ENCODE measurements around the gene OPHN1. TPM values are rescaled to one million over a fixed set of nuclear protein-coding genes. Genes with fewer than 3 reads are reported as not detected.
"Not testable (repeated sequence)": the region's sequence is repeated elsewhere in the genome, so short reads cannot be mapped to it uniquely, and the experiment has no call there.

OPHN1 gene
- total RNA-seq, 2 experiments from 2014 or later: 0.05 to 0.13 TPM

DNA sequence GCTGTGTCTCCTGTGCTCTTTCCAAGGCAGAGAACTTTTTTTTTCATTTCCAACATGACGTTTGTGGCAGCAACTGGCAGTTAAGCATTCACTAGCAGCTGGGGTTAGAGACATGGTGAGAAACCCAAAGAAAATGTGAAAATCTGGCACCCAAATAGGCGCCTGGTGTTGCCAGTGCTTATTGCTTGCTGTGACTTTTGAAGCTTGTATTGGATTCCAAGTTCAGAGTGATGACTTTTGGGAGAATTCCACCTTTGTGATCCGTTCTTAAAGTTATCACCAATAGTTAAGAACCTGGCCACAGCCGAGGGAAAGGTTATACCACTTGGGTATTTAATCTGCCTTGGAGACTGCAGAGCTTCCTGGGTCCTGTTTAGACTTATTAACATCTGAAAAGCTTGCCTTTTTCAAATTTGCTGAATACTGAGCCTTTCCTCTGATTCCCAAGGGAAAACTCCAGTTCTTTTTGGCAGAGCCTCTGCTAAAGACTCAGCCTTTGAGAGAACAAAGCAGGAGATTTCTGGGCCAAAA is 101.0 kb downstream of the OPHN1 start:
- H3K4me3 Mint-ChIP-seq: no peak overlapping the region
- no peaks in the 10 kb centered on the region for H3K27me3 Mint-ChIP-seq (ENCODE audit: low read depth)
- ChIA-PET POLR2A (no interaction called here), CTCF (no interaction called here)
- H3K27ac Mint-ChIP-seq: no peak overlapping the region
- H3K36me3 Mint-ChIP-seq (ENCODE audit: low read depth): no peaks in the 10 kb centered on the region
- no peaks in the 10 kb centered on the region for H3K9me3 Mint-ChIP-seq (ENCODE audit: insufficient read depth)
- ATAC-seq: no peak
- H3K4me1 Mint-ChIP-seq (ENCODE audit: low read depth): no peaks in the 10 kb centered on the region
- DNase-seq: no peak

- DNase-seq; H3K4me3 Mint-ChIP-seq; H3K27me3 Mint-ChIP-seq (ENCODE audit: low read depth); H3K9me3 Mint-ChIP-seq (ENCODE audit: insufficient read depth); H3K27ac Mint-ChIP-seq; CTCF ChIA-PET; H3K4me1 Mint-ChIP-seq (ENCODE audit: low read depth); POLR2A ChIA-PET; H3K36me3 Mint-ChIP-seq (ENCODE audit: low read depth); ATAC-seq: not testable (repeated sequence)
Measured at GRCh38 chrX:68326841-68327240, 106.5 kb downstream of the OPHN1 start.

DNA sequence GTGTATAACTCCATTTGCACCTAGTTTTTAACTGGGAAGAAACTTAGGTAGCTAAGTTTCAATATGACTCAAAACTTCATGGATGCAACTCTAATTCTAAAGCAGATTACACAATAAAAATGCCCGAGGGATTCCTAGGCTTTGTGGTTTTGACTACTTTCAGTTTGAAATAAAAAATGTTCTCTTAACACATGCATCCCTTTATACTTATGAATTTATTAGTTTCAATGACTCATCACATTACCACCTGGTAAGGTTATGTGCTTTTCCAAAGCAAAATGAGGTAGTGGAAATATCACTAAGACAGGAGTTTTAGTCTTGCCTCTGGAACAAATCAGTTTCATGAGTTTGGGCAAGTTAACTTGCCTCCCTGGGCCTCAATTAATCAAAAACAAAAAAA is 125.5 kb downstream of the OPHN1 start:
- ATAC-seq (no peak), DNase-seq (no peak)
- H3K36me3 Mint-ChIP-seq (ENCODE audit: low read depth): no peaks in the 10 kb centered on the region
- H3K4me3 Mint-ChIP-seq: no peak overlapping the region
- H3K4me1 Mint-ChIP-seq (ENCODE audit: low read depth): no peaks in the 10 kb centered on the region
- H3K27ac Mint-ChIP-seq: no peak overlapping the region
- H3K27me3 Mint-ChIP-seq (ENCODE audit: low read depth): no peaks in the 10 kb centered on the region
- H3K9me3 Mint-ChIP-seq (ENCODE audit: insufficient read depth): no peaks in the 10 kb centered on the region
- POLR2A ChIA-PET: no interaction called here
- CTCF ChIA-PET: no interaction called here

GRCh38 chrX:68304602-68305001 is 128.7 kb downstream of the OPHN1 start:
- no peak for DNase-seq
- H3K9me3 Mint-ChIP-seq (ENCODE audit: insufficient read depth): no peaks in the 10 kb centered on the region
- H3K27ac Mint-ChIP-seq: no peak overlapping the region
- ChIA-PET POLR2A (no interaction called here), CTCF (no interaction called here)
- H3K27me3 Mint-ChIP-seq (ENCODE audit: low read depth): no peaks in the 10 kb centered on the region
- H3K4me1 Mint-ChIP-seq (ENCODE audit: low read depth): no peaks in the 10 kb centered on the region
- H3K36me3 Mint-ChIP-seq (ENCODE audit: low read depth): no peaks in the 10 kb centered on the region
- ATAC-seq: no peak
- no peak overlapping the region for H3K4me3 Mint-ChIP-seq

GRCh38 chrX:68299898-68300297 is 133.4 kb downstream of the OPHN1 start:
- no peak for DNase-seq
- POLR2A ChIA-PET: no interaction called here
- Mint-ChIP-seq H3K4me3 (no peak overlapping the region), H3K36me3 (ENCODE audit: low read depth) (no peaks in the 10 kb centered on the region), H3K9me3 (ENCODE audit: insufficient read depth) (no peaks in the 10 kb centered on the region), H3K4me1 (ENCODE audit: low read depth) (no peaks in the 10 kb centered on the region), H3K27ac (no peak overlapping the region), H3K27me3 (ENCODE audit: low read depth) (no peaks in the 10 kb centered on the region)
- CTCF ChIA-PET: no interaction called here
- ATAC-seq: no peak

GRCh38 chrX:68292471-68292870 is 140.8 kb downstream of the OPHN1 start:
- H3K4me3 Mint-ChIP-seq: no peak overlapping the region
- no peaks in the 10 kb centered on the region for H3K9me3 Mint-ChIP-seq (ENCODE audit: insufficient read depth)
- no peak overlapping the region for H3K27ac Mint-ChIP-seq
- H3K27me3 Mint-ChIP-seq (ENCODE audit: low read depth): no peaks in the 10 kb centered on the region
- CTCF ChIA-PET: no interaction called here
- DNase-seq (no peak), ATAC-seq (no peak)
- H3K4me1 Mint-ChIP-seq (ENCODE audit: low read depth): no peaks in the 10 kb centered on the region
- POLR2A ChIA-PET: no interaction called here
- H3K36me3 Mint-ChIP-seq (ENCODE audit: low read depth): no peaks in the 10 kb centered on the region

GRCh38 chrX:68288127-68288526 is 145.2 kb downstream of the OPHN1 start:
- H3K36me3 Mint-ChIP-seq (ENCODE audit: low read depth): no peaks in the 10 kb centered on the region
- H3K27ac Mint-ChIP-seq: no peak overlapping the region
- ATAC-seq (no peak), DNase-seq (no peak)
- ChIA-PET POLR2A (no interaction called here), CTCF (no interaction called here)
- H3K27me3 Mint-ChIP-seq (ENCODE audit: low read depth): no peaks in the 10 kb centered on the region
- no peak overlapping the region for H3K4me3 Mint-ChIP-seq
- H3K9me3 Mint-ChIP-seq (ENCODE audit: insufficient read depth): no peaks in the 10 kb centered on the region
- peaks cover 4% of the 10 kb centered on the region for H3K4me1 Mint-ChIP-seq (ENCODE audit: low read depth)

DNA sequence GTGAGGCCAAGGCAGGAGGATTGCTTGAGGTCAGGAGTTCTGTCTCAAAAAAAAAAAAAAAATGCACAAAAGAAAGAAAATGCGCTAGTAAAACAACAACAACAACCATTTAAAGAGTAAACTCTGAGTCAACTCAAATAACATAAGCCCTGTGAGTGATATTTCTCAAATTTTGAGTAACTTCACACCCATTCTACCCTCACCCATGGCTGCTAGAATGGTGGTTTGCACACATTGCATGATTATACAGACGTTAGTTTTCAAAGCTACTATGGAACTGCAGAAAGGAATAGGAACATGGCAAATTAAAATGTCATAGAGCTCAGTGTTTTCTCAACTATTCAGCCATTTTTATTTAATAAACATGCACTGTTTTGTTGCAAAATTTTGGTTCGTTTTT is 145.9 kb downstream of the OPHN1 start:
- Mint-ChIP-seq H3K36me3 (ENCODE audit: low read depth) (no peaks in the 10 kb centered on the region), H3K27ac (no peak overlapping the region), H3K9me3 (ENCODE audit: insufficient read depth) (no peaks in the 10 kb centered on the region), H3K27me3 (ENCODE audit: low read depth) (no peaks in the 10 kb centered on the region), H3K4me1 (ENCODE audit: low read depth) (peaks cover 4% of the 10 kb centered on the region), H3K4me3 (no peak overlapping the region)
- CTCF ChIA-PET: no interaction called here
- POLR2A ChIA-PET: no interaction called here
- DNase-seq (no peak), ATAC-seq (no peak)

GRCh38 chrX:68286980-68287379 is 146.3 kb downstream of the OPHN1 start:
- Mint-ChIP-seq H3K9me3 (ENCODE audit: insufficient read depth) (no peaks in the 10 kb centered on the region), H3K4me1 (ENCODE audit: low read depth) (peaks cover 4% of the 10 kb centered on the region), H3K36me3 (ENCODE audit: low read depth) (no peaks in the 10 kb centered on the region), H3K27ac (no peak overlapping the region), H3K27me3 (ENCODE audit: low read depth) (no peaks in the 10 kb centered on the region), H3K4me3 (no peak overlapping the region)
- POLR2A ChIA-PET: no interaction called here
- no peak for ATAC-seq
- CTCF ChIA-PET: no interaction called here
- DNase-seq: no peak

DNA sequence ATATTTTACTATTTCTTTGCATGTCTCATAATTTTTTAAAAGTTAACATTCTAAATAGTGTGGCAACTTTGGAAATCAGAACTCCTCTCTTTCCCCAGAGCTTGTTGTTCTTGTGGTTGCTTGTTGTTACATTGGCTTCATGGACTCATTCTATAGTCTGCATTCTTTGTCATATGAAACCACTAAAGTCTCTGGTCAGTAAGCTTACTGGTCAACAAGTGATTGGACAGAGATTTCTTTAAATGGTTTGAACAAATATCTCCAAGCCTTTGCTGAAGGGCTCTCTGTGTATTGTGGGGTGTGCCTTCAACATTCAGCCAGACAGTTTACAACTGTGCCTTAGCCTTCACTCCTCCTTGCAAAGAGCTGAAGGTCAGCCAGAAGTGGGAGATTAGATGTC is 147.2 kb downstream of the OPHN1 start:
- POLR2A ChIA-PET: no interaction called here
- Mint-ChIP-seq H3K36me3 (ENCODE audit: low read depth) (no peaks in the 10 kb centered on the region), H3K27ac (no peak overlapping the region), H3K27me3 (ENCODE audit: low read depth) (no peaks in the 10 kb centered on the region), H3K4me1 (ENCODE audit: low read depth) (peaks cover 4% of the 10 kb centered on the region), H3K9me3 (ENCODE audit: insufficient read depth) (no peaks in the 10 kb centered on the region), H3K4me3 (no peak overlapping the region)
- CTCF ChIA-PET: no interaction called here
- ATAC-seq: no peak
- no peak for DNase-seq

DNA sequence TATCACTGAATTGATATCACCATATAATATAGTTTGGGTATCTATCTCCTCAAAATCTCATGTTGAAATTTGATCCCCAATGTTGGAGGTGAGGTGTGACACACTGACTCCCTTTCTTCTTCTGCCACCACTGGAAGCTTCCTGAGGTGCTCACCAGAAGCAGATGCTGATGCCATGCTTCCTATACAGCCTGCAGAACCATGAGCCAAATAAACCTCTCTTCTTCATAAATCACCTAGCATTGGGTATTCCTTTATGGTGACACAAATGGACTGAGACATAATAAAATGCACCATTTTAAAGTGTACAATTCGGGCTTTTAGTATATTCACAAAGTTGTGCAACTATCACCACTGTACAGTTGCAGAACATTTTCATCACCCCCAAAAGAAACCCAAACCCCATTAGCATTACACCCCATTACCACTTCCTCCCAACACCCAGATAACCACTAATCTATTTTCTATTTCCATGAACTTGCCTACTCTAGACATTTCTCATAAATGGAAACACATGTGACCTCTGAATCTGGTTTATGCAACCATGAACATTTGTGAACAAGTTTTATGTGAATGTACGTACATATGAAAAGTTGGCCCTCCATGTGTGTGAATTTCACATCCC is 148.9 kb downstream of the OPHN1 start:
- ATAC-seq (no peak), DNase-seq (no peak)
- Mint-ChIP-seq H3K4me3 (no peak overlapping the region), H3K27me3 (ENCODE audit: low read depth) (no peaks in the 10 kb centered on the region), H3K4me1 (ENCODE audit: low read depth) (peaks cover 4% of the 10 kb centered on the region), H3K27ac (no peak overlapping the region), H3K9me3 (ENCODE audit: insufficient read depth) (no peaks in the 10 kb centered on the region), H3K36me3 (ENCODE audit: low read depth) (no peaks in the 10 kb centered on the region)
- ChIA-PET POLR2A (no interaction called here), CTCF (no interaction called here)

- no peak for ATAC-seq
- Mint-ChIP-seq H3K27ac (no peak overlapping the region), H3K27me3 (ENCODE audit: low read depth) (no peaks in the 10 kb centered on the region), H3K9me3 (ENCODE audit: insufficient read depth) (no peaks in the 10 kb centered on the region), H3K4me3 (no peak overlapping the region), H3K36me3 (ENCODE audit: low read depth) (no peaks in the 10 kb centered on the region), H3K4me1 (ENCODE audit: low read depth) (no peaks in the 10 kb centered on the region)
- DNase-seq: no peak
- ChIA-PET CTCF (no interaction called here), POLR2A (no interaction called here)
Measured at GRCh38 chrX:68273887-68274286, 159.4 kb downstream of the OPHN1 start.

GRCh38 chrX:68264793-68265192 is 168.5 kb downstream of the OPHN1 start:
- H3K9me3 Mint-ChIP-seq (ENCODE audit: insufficient read depth); H3K27me3 Mint-ChIP-seq (ENCODE audit: low read depth); H3K4me3 Mint-ChIP-seq; CTCF ChIA-PET; H3K36me3 Mint-ChIP-seq (ENCODE audit: low read depth); ATAC-seq; H3K4me1 Mint-ChIP-seq (ENCODE audit: low read depth); POLR2A ChIA-PET; H3K27ac Mint-ChIP-seq; DNase-seq: not testable (repeated sequence)

Data from activated CD8-positive, alpha-beta T cell treated with anti-CD3 and anti-CD28 coated beads, Interleukin-2, amount 10 ng/mL, durations not matched to agents 7 days and 5 days (primary cell).